HFF-Myc (cell line): Measurements from ENCODE around the gene YTHDF1.
"Not testable (repeated sequence)": the region's sequence is repeated elsewhere in the genome, so short reads cannot be mapped to it uniquely, and the experiment has no call there.

ENCODE experiments used
- DNase-seq: peaks from one replicate; pipeline ENCODE4 v3.0.0-alpha.2; 2011; ENCODE audit warnings: low read depth; ENCODE audit errors: extremely low read depth
- H3K4me3 ChIP-seq: replicated peaks from 2 replicates; pipeline ENCODE4 v1.5.1; 2011; ENCODE audit warnings: low read depth, mild to moderate bottlenecking, control low read depth, low read length
- TF ChIP-seq, protein P1 (sequence below): IDR thresholded peaks from 2 replicates; pipeline ENCODE4 v1.5.1; 2012; ENCODE audit warnings: mild to moderate bottlenecking, low read depth, low read length, control low read depth; ENCODE audit errors: missing control alignments

YTHDF1 gene

DNA sequence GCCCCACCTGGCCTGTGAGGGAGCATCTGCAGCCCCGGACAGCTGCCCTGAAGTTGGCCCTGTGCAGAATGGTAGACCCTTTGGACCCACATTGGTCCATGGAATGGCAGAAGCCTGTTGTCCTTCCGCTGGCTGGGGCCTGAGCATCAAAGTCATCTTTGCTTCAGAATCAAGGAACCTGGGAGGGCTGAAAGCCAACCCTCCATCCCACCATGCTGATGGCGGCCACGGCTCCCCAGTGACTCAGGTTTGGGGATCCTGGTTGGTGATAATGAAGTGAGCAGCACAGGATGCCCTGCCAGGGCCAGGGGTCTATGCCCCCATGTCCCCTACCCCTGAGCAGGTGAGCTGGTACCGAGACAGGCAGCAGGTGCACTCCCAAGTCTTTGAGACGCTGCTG lies 52.8 kb downstream of the YTHDF1 start:
- TF ChIP-seq, protein P1, sequence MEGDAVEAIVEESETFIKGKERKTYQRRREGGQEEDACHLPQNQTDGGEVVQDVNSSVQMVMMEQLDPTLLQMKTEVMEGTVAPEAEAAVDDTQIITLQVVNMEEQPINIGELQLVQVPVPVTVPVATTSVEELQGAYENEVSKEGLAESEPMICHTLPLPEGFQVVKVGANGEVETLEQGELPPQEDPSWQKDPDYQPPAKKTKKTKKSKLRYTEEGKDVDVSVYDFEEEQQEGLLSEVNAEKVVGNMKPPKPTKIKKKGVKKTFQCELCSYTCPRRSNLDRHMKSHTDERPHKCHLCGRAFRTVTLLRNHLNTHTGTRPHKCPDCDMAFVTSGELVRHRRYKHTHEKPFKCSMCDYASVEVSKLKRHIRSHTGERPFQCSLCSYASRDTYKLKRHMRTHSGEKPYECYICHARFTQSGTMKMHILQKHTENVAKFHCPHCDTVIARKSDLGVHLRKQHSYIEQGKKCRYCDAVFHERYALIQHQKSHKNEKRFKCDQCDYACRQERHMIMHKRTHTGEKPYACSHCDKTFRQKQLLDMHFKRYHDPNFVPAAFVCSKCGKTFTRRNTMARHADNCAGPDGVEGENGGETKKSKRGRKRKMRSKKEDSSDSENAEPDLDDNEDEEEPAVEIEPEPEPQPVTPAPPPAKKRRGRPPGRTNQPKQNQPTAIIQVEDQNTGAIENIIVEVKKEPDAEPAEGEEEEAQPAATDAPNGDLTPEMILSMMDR: no peak
- H3K4me3 ChIP-seq: no peak overlapping the region
- DNase-seq: no peak

DNA sequence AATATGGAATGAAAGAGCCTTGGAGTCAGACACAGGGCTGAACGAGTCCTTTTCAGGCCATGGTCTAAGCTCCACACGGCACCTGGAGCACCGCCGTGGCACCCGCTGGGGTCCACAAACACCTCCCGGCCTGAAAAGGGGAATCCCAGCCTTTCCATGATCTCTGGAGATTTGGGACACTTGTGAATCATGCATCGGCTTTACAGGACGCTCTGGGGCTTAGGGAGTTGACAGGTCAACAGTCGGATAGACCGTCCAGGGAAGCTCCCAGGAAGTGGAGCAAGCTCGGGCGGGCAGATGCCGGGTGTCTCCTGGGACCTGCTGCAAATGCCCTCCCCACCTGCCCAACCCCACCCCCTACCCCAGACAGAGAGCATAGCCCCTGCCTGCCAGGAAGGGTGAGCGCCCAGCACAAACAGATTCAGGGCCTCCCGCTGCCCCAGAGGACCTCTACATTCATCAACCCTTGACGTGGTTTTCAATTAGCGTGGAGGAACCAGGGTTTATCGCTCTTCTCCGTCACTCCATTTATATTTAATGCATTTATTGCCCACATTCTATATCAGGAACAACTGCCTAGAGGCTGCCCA lies 53.6 kb downstream of the YTHDF1 start:
- no peak for DNase-seq
- H3K4me3 ChIP-seq: no peak overlapping the region
- TF ChIP-seq, protein P1: no peak

DNA sequence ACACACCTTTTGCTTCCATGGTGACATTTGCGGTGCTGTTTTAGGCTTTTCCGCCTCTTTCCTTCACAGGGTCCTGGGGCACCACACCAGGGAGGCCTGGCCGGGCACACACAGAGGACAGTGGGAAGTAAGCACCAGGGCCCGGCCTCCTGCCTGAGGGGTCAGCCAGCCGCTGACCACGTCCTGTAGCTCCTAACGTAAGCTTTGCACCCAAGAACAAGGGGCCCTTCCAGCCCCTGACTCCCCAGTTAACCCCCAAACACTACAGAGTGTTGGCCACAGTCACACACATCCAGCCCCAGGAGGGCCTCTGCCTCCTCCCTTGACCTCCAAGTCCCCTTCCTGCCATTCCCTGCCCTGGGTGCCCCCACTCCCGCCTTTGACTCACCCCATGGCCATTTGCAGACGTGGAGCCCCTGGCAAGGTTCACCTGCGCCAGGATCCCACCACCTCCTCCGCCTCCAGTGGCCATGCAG lies 54.7 kb downstream of the YTHDF1 start:
- H3K4me3 ChIP-seq: no peak overlapping the region
- DNase-seq: no peak
- TF ChIP-seq, protein P1: no peak

DNA sequence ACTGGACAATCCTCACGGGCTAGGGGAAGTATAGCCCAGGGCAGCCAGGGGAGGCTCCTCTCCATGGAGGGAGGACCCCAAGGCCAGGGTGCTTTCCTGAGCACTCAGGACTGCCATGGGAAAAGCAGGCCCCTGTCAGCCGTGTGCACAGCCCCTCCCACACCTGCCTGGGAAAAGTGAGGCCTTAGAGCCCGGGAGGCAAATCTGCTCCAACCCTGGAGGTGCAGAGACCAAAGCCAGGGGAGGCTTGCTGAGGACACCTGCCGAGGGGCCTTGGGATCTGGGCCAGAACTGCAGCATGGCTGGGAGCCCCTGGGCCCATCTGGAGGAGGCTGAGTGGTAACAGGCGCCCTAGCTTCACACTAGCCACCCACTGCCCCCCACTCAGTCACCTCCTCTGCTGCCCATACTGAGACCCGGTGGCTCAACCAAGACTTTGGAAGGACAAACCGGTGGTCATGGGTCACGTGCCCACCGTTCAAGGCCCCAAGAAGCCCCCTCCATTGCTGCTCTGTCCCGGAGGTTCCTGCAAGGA lies 55.2 kb downstream of the YTHDF1 start:
- TF ChIP-seq, protein P1: no peak
- H3K4me3 ChIP-seq: no peak overlapping the region
- DNase-seq: no peak

DNA sequence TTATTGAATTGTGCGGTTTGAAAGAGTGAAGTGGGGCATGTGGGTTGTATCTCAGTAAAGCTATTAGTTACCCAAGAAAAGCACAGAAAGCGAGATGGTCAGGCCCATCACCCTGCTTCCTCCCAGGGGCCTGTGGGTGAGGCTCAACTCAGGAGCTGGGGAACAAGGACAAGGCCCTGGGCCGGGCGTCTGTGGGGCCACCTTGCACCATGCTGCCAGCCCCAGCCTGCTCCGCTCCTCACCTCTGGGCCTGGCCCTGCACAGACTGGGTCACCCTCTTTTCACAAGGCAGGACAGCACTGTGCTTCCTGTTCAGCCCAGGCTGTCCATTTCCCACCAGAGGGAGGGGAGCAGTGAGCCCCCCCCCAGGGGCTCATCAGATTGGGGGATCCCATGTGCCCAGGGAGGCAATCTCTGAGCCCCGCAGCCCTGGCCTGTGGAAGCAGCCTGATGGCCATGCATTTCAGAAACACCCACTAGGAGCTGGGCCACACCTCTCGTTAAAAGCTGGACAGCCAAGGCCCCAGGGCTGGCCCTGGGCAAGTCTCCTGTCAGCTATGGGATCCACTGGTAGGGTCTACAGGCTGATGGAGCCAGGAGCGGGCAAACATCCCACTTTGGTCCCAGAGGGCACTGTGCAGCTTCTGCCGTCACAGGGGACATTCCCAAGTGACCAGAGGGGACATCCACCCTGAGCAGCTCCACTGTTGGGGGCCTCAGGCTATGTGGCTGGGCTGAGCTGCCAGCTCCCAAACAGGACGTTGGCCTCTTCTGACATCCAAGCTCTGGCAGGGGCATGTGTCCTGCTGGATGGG lies 55.9 kb downstream of the YTHDF1 start:
- no peak overlapping the region for H3K4me3 ChIP-seq
- DNase-seq: no peak
- TF ChIP-seq, protein P1: no peak

DNA sequence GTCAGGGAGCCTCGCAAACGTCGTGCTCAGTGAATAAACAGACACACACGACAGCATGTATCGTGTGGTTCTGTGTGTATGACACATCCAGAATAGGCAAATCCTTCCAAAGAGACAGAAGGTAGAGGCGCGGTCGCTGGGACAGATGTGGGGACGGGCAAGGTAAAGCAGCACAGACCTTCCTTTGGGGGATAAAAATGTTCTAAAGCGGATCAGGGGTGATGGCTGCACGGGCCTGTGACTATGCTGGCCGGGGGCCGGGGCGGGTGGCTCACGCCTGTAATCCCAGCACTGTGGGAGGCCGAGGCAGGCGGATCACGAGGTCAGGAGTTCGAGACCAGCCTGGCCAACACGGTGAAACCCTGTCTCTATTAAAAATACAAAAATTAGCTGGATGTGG lies 56.7 kb downstream of the YTHDF1 start:
- not testable (repeated sequence) for H3K4me3 ChIP-seq, DNase-seq

DNA sequence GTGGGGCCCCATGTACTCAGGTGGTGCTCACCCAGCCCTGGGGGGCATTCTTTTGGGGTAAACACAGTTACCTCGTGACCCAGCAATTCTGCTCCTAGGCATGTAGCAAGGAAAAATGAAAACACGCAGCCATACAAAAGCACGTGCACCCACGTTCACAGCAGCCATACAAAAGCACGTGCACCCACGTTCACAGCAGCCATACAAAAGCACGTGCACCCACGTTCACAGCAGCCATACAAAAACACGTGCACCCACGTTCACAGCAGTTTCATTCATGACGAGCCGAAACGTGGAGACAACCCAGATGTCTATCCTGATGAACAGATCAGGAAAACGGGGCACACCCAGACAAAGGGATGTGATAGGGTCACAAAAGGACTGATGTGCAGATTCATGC lies 57.1 kb downstream of the YTHDF1 start:
- DNase-seq: no peak
- TF ChIP-seq, protein P1: no peak
- H3K4me3 ChIP-seq: no peak overlapping the region
